Ishikawa (cell line): ENCODE results near the gene MOAP1.

Experiments used
- CREB1 ChIP-seq: IDR thresholded peaks from 2 replicates; pipeline ENCODE4 v1.6.1; 2012; ENCODE audit warnings: low read depth
- EGR1 ChIP-seq: IDR thresholded peaks from 2 replicates; pipeline ENCODE4 v1.6.1; 2012
- FOXM1 ChIP-seq: IDR thresholded peaks from 2 replicates; pipeline ENCODE4 v1.6.1; 2012; ENCODE audit warnings: low read depth, borderline replicate concordance
- RAD21 ChIP-seq: IDR thresholded peaks from 2 replicates; pipeline ENCODE4 v1.6.1; 2012; ENCODE audit warnings: low read depth
- TAF1 ChIP-seq: IDR thresholded peaks from 2 replicates; pipeline ENCODE4 v1.6.1; 2012; ENCODE audit warnings: low read depth, mild to moderate bottlenecking
- TEAD4 ChIP-seq: IDR thresholded peaks from 2 replicates; pipeline ENCODE4 v1.6.1; 2012
- YY1 ChIP-seq: IDR thresholded peaks from 2 replicates; pipeline ENCODE4 v1.6.1; 2012; ENCODE audit warnings: low read depth
- ZBTB7A ChIP-seq: IDR thresholded peaks from 2 replicates; pipeline ENCODE4 v1.6.1; 2012; ENCODE audit warnings: low read depth

DNA sequence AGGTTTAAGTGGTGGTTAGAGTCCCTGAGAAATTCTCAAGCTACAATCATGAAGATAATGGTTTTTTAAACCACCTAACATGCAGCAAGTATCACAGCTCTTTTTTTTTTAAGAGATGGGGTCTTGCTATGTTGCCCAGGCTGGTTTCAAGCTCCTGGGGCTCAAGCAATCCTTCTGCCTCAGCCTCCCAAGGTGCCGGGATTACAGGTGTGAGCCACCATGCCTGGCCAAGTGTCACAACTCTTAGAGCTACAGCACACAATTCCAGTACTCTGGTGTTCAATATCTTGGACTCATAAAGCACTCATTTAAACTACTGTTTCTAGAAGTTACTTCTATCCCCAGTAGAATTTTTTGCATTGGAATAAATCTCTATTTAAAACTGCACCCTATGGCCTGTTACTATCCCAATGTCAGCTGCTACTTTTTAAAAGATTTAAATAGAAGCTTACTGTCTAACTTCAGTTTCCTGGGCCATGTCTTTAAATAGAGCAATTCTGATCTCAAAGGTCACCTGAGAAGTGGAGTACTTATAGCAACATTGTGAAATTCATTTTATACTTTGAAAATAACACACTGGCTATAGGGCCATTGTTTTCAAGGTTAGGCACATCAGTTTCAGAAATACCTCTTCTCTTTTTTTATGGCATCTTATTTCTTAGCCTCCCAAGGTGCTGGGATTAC is 10.8 kb upstream of the MOAP1 start:
- TF ChIP-seq CREB1 (no peak), EGR1 (no peak), TAF1 (no peak), TEAD4 (no peak), ZBTB7A (no peak), YY1 (no peak), FOXM1 (no peak), RAD21 (no peak)
